Endothelial cell (in vitro differentiated cells): ENCODE measurements around the gene PFDN2. TPM values are rescaled to one million over a fixed set of nuclear protein-coding genes. Genes with fewer than 3 reads are reported as not detected.
A peak's percentile ranks its signal among the peaks of the same experiment; 100 is the strongest.

Source experiments
- DNase-seq: peaks from one replicate; pipeline ENCODE4 v3.0.0; 2021; ENCODE audit warnings: low spot score
- H3K27ac Mint-ChIP-seq: one replicate; pipeline ENCODE4 v1.8.0; 2021; ENCODE audit warnings: mixed read lengths, inconsistent platforms; ENCODE audit not compliant: unreplicated experiment
- H3K27me3 Mint-ChIP-seq: one replicate; pipeline ENCODE4 v1.8.0; 2021; ENCODE audit warnings: mild to moderate bottlenecking, moderate library complexity, mixed read lengths, inconsistent platforms; ENCODE audit not compliant: unreplicated experiment
- H3K36me3 Mint-ChIP-seq: one replicate; pipeline ENCODE4 v1.8.0; 2021; ENCODE audit warnings: mild to moderate bottlenecking, low read depth, mixed read lengths, inconsistent platforms; ENCODE audit not compliant: unreplicated experiment
- H3K4me1 Mint-ChIP-seq: one replicate; pipeline ENCODE4 v1.8.0; 2021; ENCODE audit warnings: mild to moderate bottlenecking, mixed read lengths, inconsistent platforms; ENCODE audit not compliant: unreplicated experiment
- H3K4me3 Mint-ChIP-seq: one replicate; pipeline ENCODE4 v1.8.0; 2021; ENCODE audit warnings: mild to moderate bottlenecking, mixed read lengths, inconsistent platforms; ENCODE audit not compliant: unreplicated experiment
- H3K9me3 Mint-ChIP-seq: one replicate; pipeline ENCODE4 v1.8.0; 2021; ENCODE audit warnings: mixed read lengths, inconsistent platforms; ENCODE audit not compliant: unreplicated experiment
- CTCF ChIP-seq: fragments of 200-600 bp; sonication (generic); IDR thresholded peaks from one replicate; pipeline ENCODE4 v1.5.0; 2021; ENCODE audit warnings: antibody characterized with exemption; ENCODE audit not compliant: unreplicated experiment
- total RNA-seq: library from RNA; stranded (reverse); fragmentation: NEBNext Ultra II Directional; extraction: Animal tissue kit (Norgen Biotek cat#: 25700); gene quantifications from one replicate; pipeline ENCODE4 v1.2.1, GENCODE V29; 2021; ENCODE audit not compliant: unreplicated experiment

PFDN2 gene
- total RNA-seq, 1 donor from 2014 or later: 73.8 TPM

GRCh38 chr1:161072751-161073449 lies 44.9 kb downstream of the PFDN2 start:
- Mint-ChIP-seq H3K4me1 (peaks cover 15% of the 10 kb centered on the region), H3K27me3 (peaks cover 10% of the 10 kb centered on the region), H3K9me3 (no peaks in the 10 kb centered on the region), H3K27ac (no peak overlapping the region), H3K36me3 (peaks cover 3% of the 10 kb centered on the region), H3K4me3 (no peak overlapping the region)
- no peak for TF ChIP-seq CTCF
- DNase-seq: no peak

GRCh38 chr1:161071886-161072371 lies 45.9 kb downstream of the PFDN2 start:
- Mint-ChIP-seq H3K4me1 (peaks cover 16% of the 10 kb centered on the region), H3K9me3 (no peaks in the 10 kb centered on the region), H3K27ac (no peak overlapping the region), H3K36me3 (peaks cover 3% of the 10 kb centered on the region), H3K4me3 (peak overlapping the region; percentile 42), H3K27me3 (peaks cover 12% of the 10 kb centered on the region)
- DNase-seq: peak; percentile 61
- peak; percentile 67 for TF ChIP-seq CTCF

- peaks cover 3% of the 10 kb centered on the region for H3K36me3 Mint-ChIP-seq
- no peak overlapping the region for H3K27ac Mint-ChIP-seq
- peaks cover 12% of the 10 kb centered on the region for H3K27me3 Mint-ChIP-seq
- no peak overlapping the region for H3K4me3 Mint-ChIP-seq
- no peak for TF ChIP-seq CTCF
- H3K4me1 Mint-ChIP-seq: peaks cover 16% of the 10 kb centered on the region
- DNase-seq: no peak
- H3K9me3 Mint-ChIP-seq: no peaks in the 10 kb centered on the region
Observed at GRCh38 chr1:161070761-161071160, 47.1 kb downstream of the PFDN2 start.

- no peak for DNase-seq
- Mint-ChIP-seq H3K9me3 (no peaks in the 10 kb centered on the region), H3K4me1 (peaks cover 16% of the 10 kb centered on the region), H3K4me3 (no peak within 1 kb of the TSS), H3K27me3 (peaks cover 10% of the 10 kb centered on the region), H3K27ac (no peak within 1 kb of the TSS), H3K36me3 (peaks cover 3% of the 10 kb centered on the region)
- TF ChIP-seq CTCF: no peak
Observed at GRCh38 chr1:161069731-161070270, 48.0 kb downstream of the PFDN2 start, which contains the start of gene ARHGAP30. ARHGAP30 (minus strand) TSS chr1:161069891; CDS start chr1:161069624, 267 bp downstream.

GRCh38 chr1:161069241-161069640 lies 48.6 kb downstream of the PFDN2 start:
- H3K4me1 Mint-ChIP-seq: peaks cover 16% of the 10 kb centered on the region
- H3K9me3 Mint-ChIP-seq: no peaks in the 10 kb centered on the region
- H3K27ac Mint-ChIP-seq: no peak overlapping the region
- no peak for DNase-seq
- peaks cover 12% of the 10 kb centered on the region for H3K27me3 Mint-ChIP-seq
- TF ChIP-seq CTCF: no peak
- peaks cover 3% of the 10 kb centered on the region for H3K36me3 Mint-ChIP-seq
- H3K4me3 Mint-ChIP-seq: no peak overlapping the region
